ENCODE data around the gene CLEC2A. TPM values are rescaled to one million over a fixed set of nuclear protein-coding genes. Genes with fewer than 3 reads are reported as not detected.

CLEC2A gene
- total RNA-seq, 1 experiment from 2014 or later = 0.87 TPM

DNA sequence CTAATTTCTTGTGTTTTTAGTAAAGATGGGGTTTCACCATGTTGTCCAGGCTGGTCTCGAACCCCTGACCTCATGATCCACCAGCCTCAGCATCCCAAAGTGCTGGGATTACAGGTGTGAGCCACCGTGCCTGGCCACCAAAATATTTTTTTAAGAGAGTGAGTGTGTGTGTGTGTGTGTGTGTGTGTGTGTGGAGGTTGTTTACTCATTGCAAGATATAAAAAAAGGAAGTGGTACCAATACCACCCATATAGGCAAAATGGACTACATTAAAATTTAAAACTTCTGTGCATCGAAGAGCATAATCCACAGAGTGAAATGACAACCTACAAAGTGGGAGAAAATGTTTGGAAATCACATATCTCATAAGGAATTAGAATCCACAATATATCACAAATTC, 15.5 kb upstream of the CLEC2A start:
- DNase-seq = no peak
- H2BK15ac ChIP-seq (ENCODE audit: low read depth, low read length) = no peak overlapping the region
- H3K18ac ChIP-seq (ENCODE audit: insufficient read length, low read depth, low read length) = no peak overlapping the region
- no peak overlapping the region for H3K4ac ChIP-seq (ENCODE audit: low read depth, low read length)
- no peak overlapping the region for H3K14ac ChIP-seq (ENCODE audit: insufficient read depth, low read length)
- H3K27ac ChIP-seq (ENCODE audit: insufficient read length, low read depth, low read length) = no peak overlapping the region
- H3K27me3 ChIP-seq (ENCODE audit: insufficient read depth, low read length) = no peaks in the 10 kb centered on the region
- no peak overlapping the region for H3K56ac ChIP-seq (ENCODE audit: insufficient read length, low read depth, low read length)
- H3K79me1 ChIP-seq (ENCODE audit: insufficient read depth, low read depth, low read length, poor library complexity, severe bottlenecking) = no peaks in the 10 kb centered on the region
- H2AFZ ChIP-seq (ENCODE audit: low read length) = no peak overlapping the region
- TF ChIP-seq CTCF (conservative IDR thresholded peaks at IDR 0.05) = no peak
- H3K4me1 ChIP-seq (ENCODE audit: insufficient read depth, low read length) = no peaks in the 10 kb centered on the region
- no peak overlapping the region for H3K4me2 ChIP-seq (ENCODE audit: insufficient read depth, insufficient read length, low read length)
- no peak overlapping the region for H3K9ac ChIP-seq (ENCODE audit: extremely low read depth, insufficient read length, low read length)
- peaks cover 1 to 7% of the 10 kb centered on the region in 2 experiments; a peak in 1 of 5 replicates for H3K9me3 Mint-ChIP-seq
- H2BK20ac ChIP-seq (ENCODE audit: low read depth, low read length, poor library complexity, severe bottlenecking) = no peak overlapping the region
- H2BK5ac ChIP-seq (ENCODE audit: insufficient read length, low read length) = no peak overlapping the region
- H3K23ac ChIP-seq (ENCODE audit: insufficient read length, low read depth, low read length) = no peak overlapping the region
- no peak overlapping the region for H2AK5ac ChIP-seq (ENCODE audit: insufficient read length, low read length)
- H3T11ph ChIP-seq (ENCODE audit: low read length) = no peak overlapping the region
- peaks cover 3 to 4% of the 10 kb centered on the region in 2 experiments; a peak in 3 of 4 replicates for H3K4me1 Mint-ChIP-seq
- no peak overlapping the region for H2BK120ac ChIP-seq (ENCODE audit: low read depth, low read length, poor library complexity, severe bottlenecking)
- H2BK12ac ChIP-seq (ENCODE audit: insufficient read length, low read depth, low read length) = no peak overlapping the region
- H3K4me3 Mint-ChIP-seq = no peak overlapping the region
- no peak overlapping the region for H3K27ac Mint-ChIP-seq
- no peaks in the 10 kb centered on the region for H3K9me3 ChIP-seq (ENCODE audit: control insufficient read depth, low read depth, low read length)
- peaks cover 7% of the 10 kb centered on the region for H3K27me3 Mint-ChIP-seq (ENCODE audit: low read depth)
- H4K8ac ChIP-seq (replicated peaks; ENCODE audit: insufficient read length, low read depth, low read length) = no peak overlapping the region
- peaks cover 0 to 3% (median 0%) of the 10 kb centered on the region in 3 experiments; a peak in 4 of 7 replicates for H3K36me3 Mint-ChIP-seq (ENCODE audit: insufficient read depth in 1 of 3, low read depth in 3 of 3)
- H4K5ac ChIP-seq (ENCODE audit: insufficient read length, low read depth, low read length) = no peak overlapping the region
- H3K23me2 ChIP-seq (ENCODE audit: insufficient read length, low read depth, low read length, poor library complexity, severe bottlenecking) = no peaks in the 10 kb centered on the region
- H3K79me2 ChIP-seq (ENCODE audit: insufficient read depth, low read length) = no peaks in the 10 kb centered on the region
- WGBS (ENCODE audit: extremely low coverage, insufficient read length, low lambda C conversion rate) = no CpG with 5 or more reads among the region's 3 CpGs
- H4K20me1 ChIP-seq (ENCODE audit: control insufficient read depth, insufficient read depth, insufficient read length) = no peaks in the 10 kb centered on the region
- no peak overlapping the region for H4K91ac ChIP-seq (ENCODE audit: insufficient read length, low read depth, low read length)

Measured in H9 (cell line).